ENCODE measurements around the gene NCS1. TPM values are rescaled to one million over a fixed set of nuclear protein-coding genes. Genes with fewer than 3 reads are reported as not detected.

NCS1 gene
- total and polyA plus RNA-seq, 9 of the 15 experiments (the other 6 are each of a cell fraction or from before 2014, with no cell fraction given), result 0.28 to 27.0 (median 9.6) TPM

- Histone ChIP-seq H3K27ac (ENCODE audit: extremely low read depth, low read depth, low read length) (no peak overlapping the region), H3K4me2 (ENCODE audit: insufficient read depth, low read length) (no peak overlapping the region), H3K9me1 (ENCODE audit: control insufficient read depth, insufficient read depth, low read length) (no peaks in the 10 kb centered on the region), H3K9me3 (replicated peaks; ENCODE audit: control insufficient read depth, insufficient read depth, low read depth, low read length) (no peaks in the 10 kb centered on the region), H3K4me1 (replicated peaks in 1 of 2; ENCODE audit: control insufficient read depth in 2 of 2, insufficient read depth in 2 of 2, low read length in 2 of 2) (no peaks in the 10 kb centered on the region; a peak in 1 of 5 replicates), H4K20me1 (replicated peaks; ENCODE audit: control insufficient read depth, insufficient read depth, low read length) (no peaks in the 10 kb centered on the region), H3K36me3 (ENCODE audit: control insufficient read depth, insufficient read depth, low read length) (no peaks in the 10 kb centered on the region), H3K4me3 (no peak overlapping the region), H3K79me2 (ENCODE audit: control insufficient read depth, insufficient read depth, low read length) (no peaks in the 10 kb centered on the region), H2AFZ (ENCODE audit: low read depth, low read length) (no peak overlapping the region), H3K9ac (ENCODE audit: insufficient read depth in 1 of 2, low read depth in 2 of 2, low read length in 2 of 2) (no peak overlapping the region), H3K27me3 (ENCODE audit: control insufficient read depth in 2 of 2, insufficient read depth in 2 of 2, low read length in 2 of 2) (peaks cover 0 to 10% of the 10 kb centered on the region in 2 experiments; a peak in 2 of 5 replicates)
- WGBS (ENCODE audit: insufficient coverage, low coverage, missing lambda C conversion rate), result 21% methylated on average over 10 of the region's 10 CpGs
- ChIA-PET POLR2A (interaction anchor here (0.5 to 1.0 kb wide), 4 partner anchors 8 to 25 kb away, joined by 3 to 4 read pairs (median 4); no protein-coding TSS in a partner anchor), CTCF (ENCODE audit: low intra/inter-chr PET ratio) (no interaction called here)
- BruUV-seq (replicated peaks), result no TSS peak
- no peak for DNase-seq (ENCODE audit: extremely low read depth in 1 of 4, low spot score in 3 of 4)
- TF ChIP-seq EP400 (IDR thresholded peaks at IDR 0.05) (no peak), PKNOX1 (IDR thresholded peaks at IDR 0.05) (peak; percentile 87)
- ATAC-seq, result no peak; the same call in 2 of the 3 replicates
- no peak for FAIRE-seq
- intact Hi-C loops (cut with micrococcal nuclease), result no loop called here
- in situ Hi-C loops (cut with MboI), result no loop called here
Measured at GRCh38 chr9:130159915-130160670, 12.1 kb upstream of the NCS1 start.

All from K562 (cell line).